DND-41 (cell line): ENCODE measurements around the gene INO80.

Experiments
- CTCF ChIP-seq: IDR thresholded peaks from 2 replicates; pipeline ENCODE4 v1.5.1; 2012; ENCODE audit warnings: borderline replicate concordance, low read length, moderate library complexity, mild to moderate bottlenecking; ENCODE audit not compliant: poor library complexity, severe bottlenecking; ENCODE audit errors: extremely low read depth
- EZH2 ChIP-seq: IDR thresholded peaks from 3 replicates; pipeline ENCODE4 v1.6.1; 2012; ENCODE audit warnings: borderline replicate concordance, low read depth, mild to moderate bottlenecking, moderate library complexity, low read length, inconsistent platforms; ENCODE audit not compliant: severe bottlenecking

DNA sequence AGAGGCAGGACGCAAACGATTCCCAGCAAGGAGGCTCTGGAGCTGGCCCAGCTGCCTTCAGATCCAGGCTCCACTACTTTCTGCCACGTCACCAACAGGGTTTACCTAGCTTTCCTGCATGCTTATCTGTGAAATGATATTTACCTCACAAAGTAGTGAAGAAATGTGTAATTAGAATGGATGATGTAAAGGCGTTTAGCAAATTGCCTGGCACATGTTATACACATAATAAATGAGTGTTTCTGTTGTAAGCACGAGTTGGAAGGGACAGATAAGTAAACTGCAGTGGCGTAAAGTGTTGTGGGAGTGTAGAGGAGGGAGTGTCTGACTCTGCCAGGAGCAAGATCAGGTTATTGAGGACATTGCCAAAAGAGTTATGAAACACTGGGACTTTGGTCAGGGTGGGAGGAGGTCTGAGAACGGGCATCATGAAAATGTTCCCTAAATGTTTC, 166.3 kb downstream of the INO80 start:
- TF ChIP-seq CTCF = no peak
- no peak for TF ChIP-seq EZH2
